Measurements from ENCODE around the gene ZCCHC17.

Gene ZCCHC17

GRCh38 chr1:31306278-31306677 is 9.4 kb downstream of the ZCCHC17 start:
- DNase-seq (ENCODE audit: low read depth, low spot score): no peak

GRCh38 chr1:31308036-31308435 is 11.2 kb downstream of the ZCCHC17 start:
- no peak for DNase-seq (ENCODE audit: low read depth, low spot score)

- DNase-seq (ENCODE audit: low read depth, low spot score): no peak
Observed at GRCh38 chr1:31310198-31310597, 13.4 kb downstream of the ZCCHC17 start.

- no peak for DNase-seq (ENCODE audit: low read depth, low spot score)
Observed at GRCh38 chr1:31315902-31316301, 19.1 kb downstream of the ZCCHC17 start.

GRCh38 chr1:31318146-31318545 is 21.3 kb downstream of the ZCCHC17 start:
- no peak for DNase-seq (ENCODE audit: low read depth, low spot score)

- no peak for DNase-seq (ENCODE audit: low read depth, low spot score)
Observed at GRCh38 chr1:31324093-31324492, 27.3 kb downstream of the ZCCHC17 start.

GRCh38 chr1:31324992-31325391 is 28.2 kb downstream of the ZCCHC17 start:
- DNase-seq (ENCODE audit: low read depth, low spot score): no peak

GRCh38 chr1:31326461-31326860 is 29.6 kb downstream of the ZCCHC17 start:
- no peak for DNase-seq (ENCODE audit: low read depth, low spot score)

- no peak for DNase-seq (ENCODE audit: low read depth, low spot score)
Observed at GRCh38 chr1:31327381-31327780, 30.5 kb downstream of the ZCCHC17 start.

GRCh38 chr1:31335007-31335406 is 38.2 kb downstream of the ZCCHC17 start:
- peak; percentile 38 for DNase-seq (ENCODE audit: low read depth, low spot score)

- no peak for DNase-seq (ENCODE audit: low read depth, low spot score)
Observed at GRCh38 chr1:31336687-31337467, 40.0 kb downstream of the ZCCHC17 start.

- DNase-seq (ENCODE audit: low read depth, low spot score): no peak
Observed at GRCh38 chr1:31344503-31344902, 47.7 kb downstream of the ZCCHC17 start.

GRCh38 chr1:31345635-31346034 is 48.8 kb downstream of the ZCCHC17 start:
- DNase-seq (ENCODE audit: low read depth, low spot score): no peak

GRCh38 chr1:31346785-31347184 is 50.0 kb downstream of the ZCCHC17 start:
- no peak for DNase-seq (ENCODE audit: low read depth, low spot score)

- DNase-seq (ENCODE audit: low read depth, low spot score): no peak
Observed at GRCh38 chr1:31348449-31348848, 51.6 kb downstream of the ZCCHC17 start.

- DNase-seq (ENCODE audit: low read depth, low spot score): no peak
Observed at GRCh38 chr1:31354283-31354682, 57.5 kb downstream of the ZCCHC17 start.

- DNase-seq (ENCODE audit: low read depth, low spot score): no peak
Observed at GRCh38 chr1:31356427-31356826, 59.6 kb downstream of the ZCCHC17 start.

GRCh38 chr1:31361607-31362006 is 64.8 kb downstream of the ZCCHC17 start:
- DNase-seq (ENCODE audit: low read depth, low spot score): no peak

GRCh38 chr1:31362032-31362431 is 65.2 kb downstream of the ZCCHC17 start:
- DNase-seq (ENCODE audit: low read depth, low spot score): no peak

GRCh38 chr1:31364561-31365250 is 67.9 kb downstream of the ZCCHC17 start:
- no peak for DNase-seq (ENCODE audit: low read depth, low spot score)

GRCh38 chr1:31366796-31367195 is 70.0 kb downstream of the ZCCHC17 start:
- no peak for DNase-seq (ENCODE audit: low read depth, low spot score)

GRCh38 chr1:31368611-31369107 is 71.8 kb downstream of the ZCCHC17 start:
- DNase-seq (ENCODE audit: low read depth, low spot score): no peak

GRCh38 chr1:31370021-31370420 is 73.2 kb downstream of the ZCCHC17 start:
- DNase-seq (ENCODE audit: low read depth, low spot score): no peak
